Stimulated activated CD8-positive, alpha-beta memory T cell treated with anti-CD3 and anti-CD28 coated beads, Interleukin-7, amount 100 ng/mL, for 1 hour (primary cell): ENCODE measurements around the gene NDUFS6.

Experiments
- DNase-seq, 2 donors: peaks; one replicate each; pipeline ENCODE4 v3.0.0-alpha.2; 2020; ENCODE audit warnings: low read depth in 2 of 2

The NDUFS6 gene

GRCh38 chr5:1801222-1801966 lies at the start of gene NDUFS6:
TSS of gene NDUFS6 (plus strand) at chr5:1801407. CDS start at chr5:1801418, 11 bp downstream.
- peak; percentile 57 to 67 for DNase-seq

GRCh38 chr5:1751864-1752822 lies 49.1 kb upstream of the NDUFS6 start:
- no peak for DNase-seq

GRCh38 chr5:1752881-1753280 lies 48.3 kb upstream of the NDUFS6 start:
- no peak for DNase-seq

- DNase-seq: no peak
Observed at GRCh38 chr5:1753490-1753889, 47.7 kb upstream of the NDUFS6 start.

DNA sequence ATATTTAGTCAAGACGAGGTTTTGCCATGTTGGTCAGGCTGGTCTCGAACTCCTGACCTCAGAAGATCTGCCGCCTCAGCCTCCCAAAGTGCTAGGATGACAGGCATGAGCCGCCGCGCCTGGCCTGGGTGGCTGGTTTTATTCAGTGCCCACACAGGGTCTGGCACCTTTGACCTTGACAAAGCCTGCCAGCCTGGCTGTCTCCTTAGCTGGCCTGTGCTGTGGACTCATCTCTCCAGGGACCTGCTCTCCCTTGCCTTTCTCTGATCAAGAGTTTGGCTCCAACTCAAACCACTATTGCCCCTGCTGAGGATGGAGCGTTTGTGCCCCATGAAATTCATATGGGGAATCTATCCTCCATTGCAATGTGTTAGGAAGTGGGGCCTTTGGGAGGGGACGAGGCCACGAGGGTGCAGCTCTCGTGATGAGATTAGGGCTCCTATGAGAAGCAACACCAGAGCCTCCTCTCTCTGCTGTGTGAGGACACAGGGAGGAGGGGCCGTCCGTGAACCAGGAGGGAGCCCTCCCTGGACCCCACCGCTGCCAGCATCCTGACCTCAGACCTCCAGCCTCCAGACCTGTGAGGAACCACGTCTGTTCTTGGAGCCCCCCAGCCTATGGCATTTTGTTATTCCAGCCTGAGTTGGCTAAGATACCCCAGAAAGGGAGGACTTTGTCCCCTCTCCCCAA lies 46.5 kb upstream of the NDUFS6 start:
- no peak for DNase-seq

GRCh38 chr5:1755321-1755949 lies 45.8 kb upstream of the NDUFS6 start:
- no peak for DNase-seq

GRCh38 chr5:1756481-1756880 lies 44.7 kb upstream of the NDUFS6 start:
- no peak for DNase-seq

GRCh38 chr5:1757511-1757910 lies 43.7 kb upstream of the NDUFS6 start:
- DNase-seq: no peak

DNA sequence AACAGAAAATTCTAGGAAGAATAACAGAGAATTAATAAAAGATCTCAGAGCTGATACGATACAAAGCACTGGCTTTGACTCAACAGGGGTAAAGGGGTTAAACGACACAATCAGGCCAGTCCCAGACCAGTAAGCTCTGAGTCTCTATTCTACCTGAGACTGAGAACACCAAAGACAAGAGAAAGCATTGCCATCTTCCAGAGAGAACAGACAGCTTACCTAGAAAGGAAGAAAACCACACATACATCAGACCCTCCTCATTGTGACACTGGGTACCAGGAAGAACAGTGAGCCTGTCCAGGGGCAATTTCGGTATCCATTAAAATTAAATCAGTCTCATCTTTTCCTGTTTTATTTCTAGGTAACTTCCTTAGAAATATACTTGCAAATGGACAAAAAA lies 42.6 kb upstream of the NDUFS6 start:
- no peak for DNase-seq

GRCh38 chr5:1759378-1759970 lies 41.7 kb upstream of the NDUFS6 start:
- DNase-seq: no peak

GRCh38 chr5:1760231-1760630 lies 41.0 kb upstream of the NDUFS6 start:
- DNase-seq: no peak

GRCh38 chr5:1760656-1761452 lies 40.4 kb upstream of the NDUFS6 start:
- no peak for DNase-seq

- no peak for DNase-seq
Observed at GRCh38 chr5:1761453-1761755, 39.8 kb upstream of the NDUFS6 start.

GRCh38 chr5:1762121-1762882 lies 38.9 kb upstream of the NDUFS6 start:
- DNase-seq: no peak

DNA sequence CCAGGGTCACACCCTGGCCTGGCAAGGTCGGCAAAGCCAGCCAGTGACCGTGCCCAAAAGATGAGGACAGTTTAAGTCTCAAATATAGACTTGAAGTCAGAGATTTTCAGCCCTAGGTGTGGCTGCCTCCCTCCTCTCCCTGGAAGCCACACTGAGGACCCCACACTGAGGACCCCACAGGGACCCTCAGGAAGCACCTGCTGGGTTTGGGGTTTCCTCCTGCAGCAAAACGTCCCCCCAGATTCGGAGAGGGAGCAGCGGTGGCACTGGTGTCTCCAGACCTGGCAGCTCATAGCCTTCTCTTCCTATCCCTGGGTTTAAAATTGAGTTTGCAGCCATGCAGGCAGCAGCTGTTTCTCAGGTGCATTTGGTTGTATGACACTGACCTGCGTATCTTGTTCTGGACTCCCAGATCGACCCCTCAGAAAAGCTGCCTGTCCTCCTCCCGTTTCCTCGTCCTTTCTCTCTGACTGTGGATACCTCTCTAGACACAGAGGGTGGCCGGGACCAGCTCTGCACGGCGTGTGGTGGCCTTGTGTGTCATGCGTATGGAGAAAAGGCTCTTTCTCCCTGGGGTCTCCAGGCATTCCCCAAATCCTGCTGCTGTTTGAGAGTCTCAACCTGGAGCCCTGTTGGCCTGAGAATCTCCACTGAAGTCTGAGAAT lies 38.2 kb upstream of the NDUFS6 start:
- DNase-seq: no peak

GRCh38 chr5:1763548-1763911 lies 37.7 kb upstream of the NDUFS6 start:
- DNase-seq: no peak

GRCh38 chr5:1763960-1764605 lies 37.1 kb upstream of the NDUFS6 start:
- DNase-seq: no peak

GRCh38 chr5:1764606-1764960 lies 36.6 kb upstream of the NDUFS6 start:
- no peak for DNase-seq
